GOT3 (cell line): ENCODE data around the gene ZNF695.

Experiments used
- DNase-seq: peaks from one replicate; lab custom pipeline; 2025; ENCODE audit warnings: mixed read lengths; lab: John Stamatoyannopoulos, UW

The ZNF695 gene

DNA sequence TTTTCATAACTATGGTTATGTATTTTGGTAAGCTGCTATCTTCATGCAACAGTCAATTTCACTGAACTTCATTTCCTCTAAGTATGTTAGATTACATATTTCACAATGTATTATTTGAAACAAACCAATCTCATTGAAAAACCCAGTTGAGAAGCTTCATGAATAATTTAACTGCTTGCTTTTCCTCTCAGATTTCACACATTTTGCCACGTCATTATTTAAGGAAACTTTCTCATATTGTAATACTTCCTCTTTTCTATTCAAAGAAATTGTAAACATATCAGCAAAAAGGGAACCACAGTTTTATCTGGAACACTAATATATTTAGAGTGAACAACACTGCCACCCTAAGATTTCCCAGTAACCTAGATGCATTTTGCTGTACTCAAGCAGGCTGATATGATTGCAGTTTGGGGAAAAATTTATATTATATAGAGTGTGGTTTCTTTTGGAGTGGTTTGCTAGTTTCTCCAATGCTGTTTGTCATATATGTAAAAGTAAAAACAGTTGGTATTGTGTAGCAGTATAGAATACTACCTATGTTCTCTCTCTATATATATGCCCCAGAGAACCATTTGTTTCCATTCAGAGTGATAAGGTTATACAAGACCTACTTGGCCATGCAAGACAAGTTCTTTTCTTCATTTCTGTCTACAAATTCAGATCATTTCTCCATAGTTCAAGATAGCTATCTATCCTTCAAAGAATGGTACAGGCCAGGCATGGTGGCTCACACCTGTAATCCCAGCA lies 47.7 kb downstream of the ZNF695 start:
- no peak for DNase-seq

DNA sequence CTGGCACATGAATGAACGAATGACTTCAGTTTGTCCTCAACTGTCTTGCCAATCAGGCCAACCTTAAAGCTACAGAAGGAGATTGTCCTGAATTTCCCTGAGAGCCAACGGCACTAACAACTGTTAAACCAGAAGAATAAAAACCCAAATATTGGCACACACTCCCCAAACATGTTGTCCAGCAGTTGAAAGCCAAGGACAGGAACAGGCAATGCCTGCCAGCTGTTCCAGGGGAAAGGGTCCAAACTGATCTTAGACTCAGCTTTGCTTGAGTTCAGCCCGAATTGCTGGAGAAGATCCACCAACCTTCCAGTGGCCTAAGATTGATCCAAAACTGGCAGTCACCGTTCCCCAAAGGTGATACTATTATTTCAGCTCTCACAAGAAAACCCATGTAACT lies 53.7 kb downstream of the ZNF695 start:
- no peak for DNase-seq

DNA sequence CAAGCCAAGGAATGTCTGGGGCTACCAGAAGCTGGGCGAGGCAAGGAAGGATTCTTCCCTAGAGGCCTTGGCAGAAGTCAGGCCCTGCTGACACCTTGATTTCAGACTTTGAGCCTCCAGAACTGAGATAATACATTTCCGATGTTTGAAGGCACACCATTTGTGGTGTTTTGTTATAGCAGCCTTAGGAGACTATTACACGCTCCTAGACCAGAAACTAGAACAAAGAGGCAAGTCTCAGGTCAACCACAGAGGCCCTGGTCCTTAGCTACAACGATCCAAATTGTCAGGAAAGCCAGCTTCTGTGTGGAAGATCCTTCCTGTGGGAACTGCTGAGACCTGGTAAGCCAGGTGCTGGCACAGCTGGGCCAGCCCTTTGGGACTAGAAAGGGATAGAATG lies 56.4 kb downstream of the ZNF695 start:
- no peak for DNase-seq

DNA sequence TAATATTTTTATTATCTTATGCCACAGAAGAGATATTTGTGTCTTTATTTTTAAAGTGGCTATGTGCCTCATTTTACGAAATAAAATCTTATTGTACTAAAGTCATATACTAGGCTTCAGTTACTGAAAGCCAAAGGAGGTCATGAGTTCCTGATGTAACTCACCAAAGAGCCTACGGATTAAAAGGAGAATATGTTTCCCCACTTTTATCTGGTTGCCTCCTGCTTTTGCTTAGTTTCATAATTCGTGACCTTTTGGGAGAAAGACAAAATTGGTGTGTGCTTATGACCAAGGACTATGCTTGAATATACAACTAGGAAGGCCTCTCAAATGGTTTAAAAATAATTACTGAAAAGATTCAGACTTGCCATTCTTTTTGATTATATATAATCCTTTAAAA lies 57.9 kb downstream of the ZNF695 start:
- DNase-seq = no peak

DNA sequence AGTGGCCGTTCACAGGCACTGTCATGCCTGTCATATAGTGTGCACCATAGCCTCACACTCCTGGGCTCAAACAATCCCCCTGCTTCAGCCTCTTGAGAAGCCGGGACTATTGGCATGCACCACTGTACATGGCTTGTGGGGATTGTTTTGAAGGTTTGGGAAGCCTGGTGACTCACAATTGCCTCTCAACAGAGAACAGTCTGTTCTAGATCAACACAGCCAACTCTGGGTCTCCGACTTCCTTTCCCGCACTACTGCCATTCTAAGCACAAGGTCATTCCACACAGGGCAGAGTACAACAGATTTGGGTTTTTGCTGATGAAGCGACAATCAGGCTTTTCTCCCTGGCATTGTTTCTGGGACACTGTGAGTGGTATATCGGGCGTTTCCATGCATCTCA lies 60.6 kb downstream of the ZNF695 start:
- no peak for DNase-seq

DNA sequence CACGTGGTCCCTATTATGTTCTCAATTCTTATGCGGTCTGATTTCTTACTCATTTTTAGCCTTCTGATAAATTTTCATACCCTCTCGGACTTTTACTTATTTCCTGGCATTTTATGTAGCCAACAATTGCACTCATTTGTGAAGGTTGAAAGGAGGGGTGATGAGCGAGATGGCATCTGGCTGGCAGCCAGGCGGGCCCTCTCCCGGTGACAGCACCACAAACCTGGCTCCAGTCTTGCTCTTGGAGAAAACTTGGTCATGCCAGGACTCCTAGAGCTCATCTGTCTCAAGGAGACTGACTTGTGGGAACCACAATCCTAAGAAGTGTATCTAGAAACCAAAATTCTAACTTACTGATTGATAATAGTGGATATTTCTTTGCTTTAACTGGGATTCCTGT lies 61.5 kb downstream of the ZNF695 start:
- DNase-seq = no peak
